HL-60 (cell line): ENCODE results near the gene ITGB1.
A peak's percentile ranks its signal among the peaks of the same experiment; 100 is the strongest.
"Not testable (repeated sequence)": the region's sequence is repeated elsewhere in the genome, so short reads cannot be mapped to it uniquely, and the experiment has no call there.

Experiments
- DNase-seq, 2 experiments: peaks; one replicate each; pipeline ENCODE4 v3.0.0-alpha.2; 2010 to 2020; ENCODE audit warnings: low read depth in 1 of 2, low spot score in 1 of 2
- H3K27ac ChIP-seq: fragments of 250-450 bp; sonication (Bioruptor Pico); replicated peaks from 2 replicates; pipeline ENCODE4 v1.5.1; 2020; ENCODE audit warnings: mild to moderate bottlenecking, moderate library complexity
- H3K27me3 ChIP-seq: fragments of 250-450 bp; sonication (Bioruptor Pico); 2 replicates; pipeline ENCODE4 v1.5.1; 2021; ENCODE audit warnings: mild to moderate bottlenecking, moderate library complexity; ENCODE audit not compliant: insufficient read depth, poor library complexity, severe bottlenecking
- H3K4me3 ChIP-seq: replicated peaks from 2 replicates; pipeline ENCODE4 v1.5.1; 2011; ENCODE audit warnings: mild to moderate bottlenecking, control low read depth, low read length; ENCODE audit not compliant: insufficient read depth
- GABPA ChIP-seq: IDR thresholded peaks from 2 replicates; pipeline ENCODE4 v1.6.1; 2012; ENCODE audit warnings: low read depth
- POLR2AphosphoS5 ChIP-seq: IDR thresholded peaks from 2 replicates; pipeline ENCODE4 v1.6.1; 2012; ENCODE audit warnings: low read depth
- SPI1 ChIP-seq: IDR thresholded peaks from 2 replicates; pipeline ENCODE4 v1.6.1; 2012; ENCODE audit warnings: low read depth, mild to moderate bottlenecking, borderline replicate concordance
- TF ChIP-seq, protein P1 (sequence below): IDR thresholded peaks from one replicate; pipeline ENCODE4 v1.5.1; 2011; ENCODE audit warnings: low read length, control low read depth, inconsistent platforms; ENCODE audit not compliant: insufficient read depth
- TF ChIP-seq, protein P2 (sequence below): IDR thresholded peaks from 2 replicates; pipeline ENCODE4 v1.6.1; 2012; ENCODE audit warnings: low read depth; ENCODE audit not compliant: insufficient replicate concordance

The ITGB1 gene

DNA sequence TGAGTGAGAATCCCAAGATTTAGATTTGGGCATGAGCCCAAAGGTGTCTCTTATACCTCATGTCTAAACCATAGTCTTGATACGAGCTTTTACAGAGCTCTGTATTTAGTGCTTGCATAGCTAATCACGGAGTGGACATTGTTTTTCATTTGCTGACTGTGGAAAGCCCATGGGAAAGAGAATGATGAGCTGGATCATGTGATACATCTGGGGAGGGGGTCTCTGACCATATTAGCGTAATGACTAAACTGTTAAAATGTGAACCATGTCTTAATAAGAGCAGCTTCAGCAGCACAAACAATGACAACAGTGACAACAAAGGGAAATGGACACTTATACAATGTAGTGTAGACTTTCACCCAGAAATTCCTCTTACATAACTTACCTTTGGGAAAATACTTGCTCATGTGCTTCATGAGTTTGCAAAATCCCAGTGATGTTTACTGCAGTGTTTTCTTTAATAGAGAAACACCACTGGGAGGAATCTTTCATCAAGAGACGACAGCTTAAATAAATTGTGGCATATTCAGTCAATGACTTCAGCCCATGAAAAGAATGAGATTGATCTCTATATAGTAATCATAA is 44.0 kb upstream of the ITGB1 start:
- DNase-seq: no peak
- Histone ChIP-seq H3K27me3 (no peaks in the 10 kb centered on the region), H3K4me3 (no peak overlapping the region), H3K27ac (no peak overlapping the region)
- no peak for TF ChIP-seq POLR2AphosphoS5
- no peak for TF ChIP-seq SPI1

DNA sequence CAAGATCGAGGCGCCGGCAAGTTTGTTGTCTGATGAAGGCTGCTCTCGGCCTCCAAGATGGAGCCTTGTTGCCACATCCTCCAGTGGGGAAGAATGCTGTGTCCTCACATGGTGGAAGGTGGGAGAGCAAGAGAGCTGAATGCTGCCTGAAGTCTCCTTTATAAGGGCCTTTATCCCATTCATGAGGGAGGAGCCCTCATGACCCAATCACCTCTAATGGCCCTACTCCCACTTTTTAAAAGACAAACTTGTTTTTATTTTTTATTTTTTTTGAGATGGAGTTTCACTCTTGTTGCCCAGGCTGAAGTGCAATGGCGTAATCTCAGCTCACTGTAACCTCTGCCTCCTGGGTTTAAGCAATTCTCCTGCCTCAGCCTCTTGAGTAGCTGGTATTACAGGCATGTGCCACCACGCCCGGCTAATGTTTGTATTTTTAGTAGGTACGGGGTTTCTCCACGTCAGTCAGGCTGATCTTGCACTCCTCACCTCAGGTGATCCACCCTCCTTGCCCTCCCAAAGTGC is 40.1 kb upstream of the ITGB1 start:
- not testable (repeated sequence) for H3K4me3 ChIP-seq, H3K27ac ChIP-seq, H3K27me3 ChIP-seq
- peak in 1 of 2 experiments; percentile 12 for DNase-seq

DNA sequence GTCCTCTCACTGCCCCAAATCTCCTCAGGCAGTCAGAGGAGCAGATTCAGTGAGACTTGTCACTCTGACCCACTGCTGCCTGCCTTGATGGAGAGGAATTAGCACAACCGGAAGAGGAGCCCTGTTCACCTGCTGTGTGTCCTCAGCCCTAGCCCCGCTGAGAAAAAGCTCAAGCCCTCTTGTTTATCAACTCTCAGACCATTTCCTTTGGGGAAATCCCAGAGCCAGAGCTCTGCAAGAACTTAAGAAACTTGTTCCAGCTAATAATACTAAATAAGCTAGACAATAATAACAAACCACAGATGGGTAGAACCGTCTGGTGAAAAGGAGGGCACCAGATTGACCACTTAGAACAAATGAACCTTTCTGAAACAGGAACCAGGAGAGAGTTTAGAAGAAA is 37.7 kb upstream of the ITGB1 start:
- no peak overlapping the region for H3K27ac ChIP-seq
- no peak overlapping the region for H3K4me3 ChIP-seq
- no peak for TF ChIP-seq GABPA
- TF ChIP-seq, protein P1, sequence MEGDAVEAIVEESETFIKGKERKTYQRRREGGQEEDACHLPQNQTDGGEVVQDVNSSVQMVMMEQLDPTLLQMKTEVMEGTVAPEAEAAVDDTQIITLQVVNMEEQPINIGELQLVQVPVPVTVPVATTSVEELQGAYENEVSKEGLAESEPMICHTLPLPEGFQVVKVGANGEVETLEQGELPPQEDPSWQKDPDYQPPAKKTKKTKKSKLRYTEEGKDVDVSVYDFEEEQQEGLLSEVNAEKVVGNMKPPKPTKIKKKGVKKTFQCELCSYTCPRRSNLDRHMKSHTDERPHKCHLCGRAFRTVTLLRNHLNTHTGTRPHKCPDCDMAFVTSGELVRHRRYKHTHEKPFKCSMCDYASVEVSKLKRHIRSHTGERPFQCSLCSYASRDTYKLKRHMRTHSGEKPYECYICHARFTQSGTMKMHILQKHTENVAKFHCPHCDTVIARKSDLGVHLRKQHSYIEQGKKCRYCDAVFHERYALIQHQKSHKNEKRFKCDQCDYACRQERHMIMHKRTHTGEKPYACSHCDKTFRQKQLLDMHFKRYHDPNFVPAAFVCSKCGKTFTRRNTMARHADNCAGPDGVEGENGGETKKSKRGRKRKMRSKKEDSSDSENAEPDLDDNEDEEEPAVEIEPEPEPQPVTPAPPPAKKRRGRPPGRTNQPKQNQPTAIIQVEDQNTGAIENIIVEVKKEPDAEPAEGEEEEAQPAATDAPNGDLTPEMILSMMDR: no peak
- TF ChIP-seq, protein P2, sequence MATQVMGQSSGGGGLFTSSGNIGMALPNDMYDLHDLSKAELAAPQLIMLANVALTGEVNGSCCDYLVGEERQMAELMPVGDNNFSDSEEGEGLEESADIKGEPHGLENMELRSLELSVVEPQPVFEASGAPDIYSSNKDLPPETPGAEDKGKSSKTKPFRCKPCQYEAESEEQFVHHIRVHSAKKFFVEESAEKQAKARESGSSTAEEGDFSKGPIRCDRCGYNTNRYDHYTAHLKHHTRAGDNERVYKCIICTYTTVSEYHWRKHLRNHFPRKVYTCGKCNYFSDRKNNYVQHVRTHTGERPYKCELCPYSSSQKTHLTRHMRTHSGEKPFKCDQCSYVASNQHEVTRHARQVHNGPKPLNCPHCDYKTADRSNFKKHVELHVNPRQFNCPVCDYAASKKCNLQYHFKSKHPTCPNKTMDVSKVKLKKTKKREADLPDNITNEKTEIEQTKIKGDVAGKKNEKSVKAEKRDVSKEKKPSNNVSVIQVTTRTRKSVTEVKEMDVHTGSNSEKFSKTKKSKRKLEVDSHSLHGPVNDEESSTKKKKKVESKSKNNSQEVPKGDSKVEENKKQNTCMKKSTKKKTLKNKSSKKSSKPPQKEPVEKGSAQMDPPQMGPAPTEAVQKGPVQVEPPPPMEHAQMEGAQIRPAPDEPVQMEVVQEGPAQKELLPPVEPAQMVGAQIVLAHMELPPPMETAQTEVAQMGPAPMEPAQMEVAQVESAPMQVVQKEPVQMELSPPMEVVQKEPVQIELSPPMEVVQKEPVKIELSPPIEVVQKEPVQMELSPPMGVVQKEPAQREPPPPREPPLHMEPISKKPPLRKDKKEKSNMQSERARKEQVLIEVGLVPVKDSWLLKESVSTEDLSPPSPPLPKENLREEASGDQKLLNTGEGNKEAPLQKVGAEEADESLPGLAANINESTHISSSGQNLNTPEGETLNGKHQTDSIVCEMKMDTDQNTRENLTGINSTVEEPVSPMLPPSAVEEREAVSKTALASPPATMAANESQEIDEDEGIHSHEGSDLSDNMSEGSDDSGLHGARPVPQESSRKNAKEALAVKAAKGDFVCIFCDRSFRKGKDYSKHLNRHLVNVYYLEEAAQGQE: no peak
- TF ChIP-seq SPI1: no peak
- TF ChIP-seq POLR2AphosphoS5: no peak
- DNase-seq: no peak
- H3K27me3 ChIP-seq: no peaks in the 10 kb centered on the region

DNA sequence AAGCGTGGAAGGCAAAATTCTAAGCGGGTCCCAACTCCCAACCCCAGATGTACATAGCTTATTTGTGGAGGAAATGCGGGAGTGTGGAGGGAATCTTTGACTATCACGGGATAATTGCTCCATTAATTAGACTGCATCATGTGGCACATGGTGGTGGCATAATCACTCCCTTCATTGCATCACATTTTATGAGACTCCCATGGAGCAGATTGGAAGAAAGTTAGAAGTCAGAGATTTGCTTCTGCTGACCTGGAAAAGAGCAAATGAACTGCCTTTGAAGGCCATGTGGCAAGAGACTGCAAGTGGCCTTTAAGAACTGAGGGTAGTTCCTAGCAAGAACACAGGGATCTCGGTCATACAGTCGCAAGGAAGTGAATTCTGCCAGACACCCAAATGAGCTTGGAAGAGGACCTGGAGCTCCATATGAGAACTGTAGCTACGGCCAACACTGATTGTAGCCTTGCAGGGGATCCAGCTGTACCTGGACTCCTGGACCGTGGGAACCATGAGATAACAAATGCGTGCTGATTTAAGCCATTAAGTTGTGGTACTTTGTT is 37.1 kb upstream of the ITGB1 start:
- Histone ChIP-seq H3K27me3 (no peaks in the 10 kb centered on the region), H3K4me3 (no peak overlapping the region), H3K27ac (no peak overlapping the region)
- no peak for DNase-seq
- no peak for TF ChIP-seq SPI1
- TF ChIP-seq, protein P2: no peak
- TF ChIP-seq POLR2AphosphoS5: no peak
- TF ChIP-seq, protein P1: no peak
- no peak for TF ChIP-seq GABPA

DNA sequence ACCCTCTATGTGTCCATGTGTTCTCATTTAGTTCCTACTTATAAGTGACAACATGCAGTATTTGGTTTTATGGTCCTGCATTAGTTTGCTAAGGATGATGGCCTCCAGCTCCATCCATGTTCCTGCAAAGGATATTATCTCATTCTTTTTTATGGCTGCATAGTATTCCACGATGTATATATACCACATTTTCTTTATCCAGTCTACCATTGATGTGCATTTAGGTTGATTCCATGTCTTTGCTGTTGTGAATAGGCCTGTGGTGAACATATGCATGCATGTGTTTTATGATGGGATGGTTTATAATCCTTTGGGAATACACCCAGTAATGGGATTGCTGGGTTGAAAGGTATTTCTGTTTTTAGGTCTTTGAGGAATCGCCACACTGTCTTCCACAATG is 36.6 kb upstream of the ITGB1 start:
- not testable (repeated sequence) for H3K27me3 ChIP-seq, H3K27ac ChIP-seq, H3K4me3 ChIP-seq, DNase-seq

DNA sequence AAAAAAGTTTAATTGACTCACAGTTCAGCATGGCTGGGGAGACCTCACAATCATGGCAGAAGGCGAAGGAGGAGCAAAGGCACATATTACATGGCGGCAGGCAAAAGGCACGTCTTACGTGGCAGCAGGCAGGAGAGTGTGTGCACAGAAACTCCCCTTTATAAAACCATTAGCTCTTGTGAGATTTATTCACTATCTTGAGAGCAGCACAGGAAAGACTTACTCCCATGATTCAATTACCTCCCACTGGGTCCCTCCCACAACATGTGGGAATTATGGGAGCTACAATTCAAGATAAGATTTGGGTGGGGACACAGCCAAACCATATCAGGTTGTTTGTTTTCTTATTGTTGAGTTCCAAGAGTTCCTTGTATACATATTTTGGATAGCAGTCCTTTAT is 34.3 kb upstream of the ITGB1 start:
- not testable (repeated sequence) for H3K4me3 ChIP-seq, H3K27ac ChIP-seq, DNase-seq, H3K27me3 ChIP-seq
